ENCODE measurements around the gene PLEKHA1. TPM values are rescaled to one million over a fixed set of nuclear protein-coding genes. Genes with fewer than 3 reads are reported as not detected.

The PLEKHA1 gene
- polyA plus RNA-seq, 1 of the 3 experiments (the other 2 are of a cell fraction): 8.4 TPM

GRCh38 chr10:122343936-122344335 lies 30.6 kb upstream of the PLEKHA1 start:
- Histone ChIP-seq H3K4me3 (ENCODE audit: low read depth in 2 of 2, low read length in 1 of 2) (no peak overlapping the region), H3K36me3 (replicated peaks in 1 of 2; ENCODE audit: control insufficient read depth in 1 of 2, insufficient read depth in 2 of 2, low read length in 1 of 2) (no peaks in the 10 kb centered on the region), H3F3A (replicated peaks; ENCODE audit: insufficient read depth) (no peaks in the 10 kb centered on the region), H3K9me2 (no peaks in the 10 kb centered on the region), H3K27me3 (ENCODE audit: insufficient read depth) (no peaks in the 10 kb centered on the region), H3K4me1 (ENCODE audit: control insufficient read depth in 1 of 2, insufficient read depth in 2 of 2, low read depth in 1 of 2, low read length in 1 of 2) (no peaks in the 10 kb centered on the region), H3K9ac (no peak overlapping the region), H4K20me1 (ENCODE audit: insufficient read depth) (no peaks in the 10 kb centered on the region), H2AFZ (ENCODE audit: low read depth) (no peak overlapping the region), H3K9me3 (no peaks in the 10 kb centered on the region), H3K79me2 (ENCODE audit: insufficient read depth) (no peaks in the 10 kb centered on the region), H3K27ac (ENCODE audit: low read depth in 2 of 2, low read length in 1 of 2) (no peak overlapping the region), H3K4me2 (no peak overlapping the region)
- 92% methylated on average over 6 of the region's 8 CpGs for WGBS (ENCODE audit: low lambda C conversion rate)
- POLR2A ChIA-PET: no interaction called here
- DNase-seq: no peak
- CTCF ChIA-PET: interaction anchor here (1.2 to 2.5 kb wide), 5 partner anchors 9 to 222 kb away, joined by 3 to 25 read pairs (median 5); no protein-coding TSS in a partner anchor
- TF ChIP-seq ZBTB33 (IDR thresholded peaks at IDR 0.05; ENCODE audit: borderline replicate concordance, low read depth): no peak
- TF ChIP-seq NRF1 (IDR thresholded peaks at IDR 0.05; ENCODE audit: low read depth, low read length): no peak
- TF ChIP-seq RCOR1 (IDR thresholded peaks at IDR 0.05; ENCODE audit: low read length): no peak
- TF ChIP-seq FOXM1 (IDR thresholded peaks at IDR 0.05; ENCODE audit: low read depth): no peak
- TF ChIP-seq FOXJ3 (CRISPR knock-in tag; IDR thresholded peaks at IDR 0.05): no peak
- no peak for TF ChIP-seq GABPA (IDR thresholded peaks at IDR 0.05; ENCODE audit: low read depth)
- TF ChIP-seq RFX5 (IDR thresholded peaks at IDR 0.05; ENCODE audit: low read length): no peak
- no peak for TF ChIP-seq RXRA (IDR thresholded peaks at IDR 0.05; ENCODE audit: borderline replicate concordance, low read depth)

- no peak overlapping the region for H2AFZ ChIP-seq (ENCODE audit: low read depth)
- no peaks in the 10 kb centered on the region for H3K9me2 ChIP-seq
- no peaks in the 10 kb centered on the region for H3K27me3 ChIP-seq (ENCODE audit: insufficient read depth)
- H3F3A ChIP-seq (replicated peaks; ENCODE audit: insufficient read depth): no peaks in the 10 kb centered on the region
- H3K9me3 ChIP-seq: no peaks in the 10 kb centered on the region
- H3K79me2 ChIP-seq (ENCODE audit: insufficient read depth): no peaks in the 10 kb centered on the region
- H3K4me3 ChIP-seq (ENCODE audit: low read depth in 2 of 2, low read length in 1 of 2): no peak overlapping the region
- no peak overlapping the region for H3K4me2 ChIP-seq
- 92% methylated on average over 9 of the region's 9 CpGs for WGBS (ENCODE audit: low lambda C conversion rate)
- DNase-seq: no peak
- no peaks in the 10 kb centered on the region for H4K20me1 ChIP-seq (ENCODE audit: insufficient read depth)
- H3K36me3 ChIP-seq (replicated peaks in 1 of 2; ENCODE audit: control insufficient read depth in 1 of 2, insufficient read depth in 2 of 2, low read length in 1 of 2): no peaks in the 10 kb centered on the region
- no peak overlapping the region for H3K9ac ChIP-seq
- TF ChIP-seq CHD2 (IDR thresholded peaks at IDR 0.05; ENCODE audit: low read length, partially characterized antibody) (no peak), MEF2A (IDR thresholded peaks at IDR 0.05; ENCODE audit: borderline replicate concordance, low read depth) (no peak), RFX5 (IDR thresholded peaks at IDR 0.05; ENCODE audit: low read length) (no peak), TCF12 (IDR thresholded peaks at IDR 0.05) (no peak), FOXJ3 (CRISPR knock-in tag; IDR thresholded peaks at IDR 0.05) (no peak), JUND (IDR thresholded peaks at IDR 0.05) (no peak), GABPA (IDR thresholded peaks at IDR 0.05; ENCODE audit: low read depth) (no peak)
- no peak overlapping the region for H3K27ac ChIP-seq (ENCODE audit: low read depth in 2 of 2, low read length in 1 of 2)
- CTCF ChIA-PET: interaction anchor here (1.6 to 2.5 kb wide), 3 partner anchors 46 to 221 kb away, joined by 4 to 25 read pairs (median 5); no protein-coding TSS in a partner anchor
- POLR2A ChIA-PET: no interaction called here
- H3K4me1 ChIP-seq (ENCODE audit: control insufficient read depth in 1 of 2, insufficient read depth in 2 of 2, low read depth in 1 of 2, low read length in 1 of 2): no peaks in the 10 kb centered on the region
Measured at GRCh38 chr10:122344741-122345258, 29.7 kb upstream of the PLEKHA1 start.
